Panc1 (cell line): ENCODE results near the gene ULBP2.

ENCODE experiments used
- POLR2AphosphoS5 ChIP-seq: IDR thresholded peaks from 2 replicates; pipeline ENCODE4 v1.6.1; 2012; ENCODE audit warnings: mild to moderate bottlenecking, low read depth, low read length, moderate library complexity
- SIN3A ChIP-seq: IDR thresholded peaks from 2 replicates; pipeline ENCODE4 v1.6.1; 2012; ENCODE audit warnings: low read depth, mild to moderate bottlenecking, low read length, moderate library complexity, borderline replicate concordance; ENCODE audit not compliant: insufficient read depth
- TF ChIP-seq, protein P1 (sequence below): fragments of 450-650 bp; IDR thresholded peaks from 2 replicates; pipeline ENCODE4 v1.5.1; 2017; ENCODE audit warnings: mild to moderate bottlenecking
- TF ChIP-seq, protein P2 (sequence below), 2 experiments: IDR thresholded peaks; 2 replicates each; pipeline ENCODE4 v1.6.1; 2011 to 2012; ENCODE audit warnings: low read depth in 2 of 2, control low read depth in 1 of 2, low read length in 1 of 2, mild to moderate bottlenecking in 1 of 2, moderate library complexity in 1 of 2; ENCODE audit not compliant: insufficient read depth in 1 of 2

DNA sequence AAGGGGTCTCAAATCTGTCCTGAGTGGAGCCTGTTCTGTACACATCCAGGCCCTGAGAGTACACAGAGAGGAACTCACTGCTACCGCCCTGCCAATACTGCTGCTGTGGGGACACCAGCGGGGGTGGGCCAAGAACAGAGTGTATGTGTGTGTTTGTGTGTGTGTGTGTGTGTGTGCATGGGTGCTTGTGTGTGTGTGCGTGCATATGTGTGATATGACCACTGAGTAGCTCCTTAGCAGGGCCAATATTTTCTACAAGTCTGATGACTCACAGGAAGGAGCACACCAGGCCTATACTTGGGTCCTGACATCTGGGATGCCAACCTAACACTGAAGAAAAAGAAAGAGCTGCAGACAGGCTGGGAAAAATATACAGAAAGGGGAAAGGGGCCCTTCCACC, 45.3 kb upstream of the ULBP2 start:
- TF ChIP-seq, protein P1, sequence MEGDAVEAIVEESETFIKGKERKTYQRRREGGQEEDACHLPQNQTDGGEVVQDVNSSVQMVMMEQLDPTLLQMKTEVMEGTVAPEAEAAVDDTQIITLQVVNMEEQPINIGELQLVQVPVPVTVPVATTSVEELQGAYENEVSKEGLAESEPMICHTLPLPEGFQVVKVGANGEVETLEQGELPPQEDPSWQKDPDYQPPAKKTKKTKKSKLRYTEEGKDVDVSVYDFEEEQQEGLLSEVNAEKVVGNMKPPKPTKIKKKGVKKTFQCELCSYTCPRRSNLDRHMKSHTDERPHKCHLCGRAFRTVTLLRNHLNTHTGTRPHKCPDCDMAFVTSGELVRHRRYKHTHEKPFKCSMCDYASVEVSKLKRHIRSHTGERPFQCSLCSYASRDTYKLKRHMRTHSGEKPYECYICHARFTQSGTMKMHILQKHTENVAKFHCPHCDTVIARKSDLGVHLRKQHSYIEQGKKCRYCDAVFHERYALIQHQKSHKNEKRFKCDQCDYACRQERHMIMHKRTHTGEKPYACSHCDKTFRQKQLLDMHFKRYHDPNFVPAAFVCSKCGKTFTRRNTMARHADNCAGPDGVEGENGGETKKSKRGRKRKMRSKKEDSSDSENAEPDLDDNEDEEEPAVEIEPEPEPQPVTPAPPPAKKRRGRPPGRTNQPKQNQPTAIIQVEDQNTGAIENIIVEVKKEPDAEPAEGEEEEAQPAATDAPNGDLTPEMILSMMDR, result no peak
- TF ChIP-seq POLR2AphosphoS5 (no peak), SIN3A (no peak)
- TF ChIP-seq, protein P2, sequence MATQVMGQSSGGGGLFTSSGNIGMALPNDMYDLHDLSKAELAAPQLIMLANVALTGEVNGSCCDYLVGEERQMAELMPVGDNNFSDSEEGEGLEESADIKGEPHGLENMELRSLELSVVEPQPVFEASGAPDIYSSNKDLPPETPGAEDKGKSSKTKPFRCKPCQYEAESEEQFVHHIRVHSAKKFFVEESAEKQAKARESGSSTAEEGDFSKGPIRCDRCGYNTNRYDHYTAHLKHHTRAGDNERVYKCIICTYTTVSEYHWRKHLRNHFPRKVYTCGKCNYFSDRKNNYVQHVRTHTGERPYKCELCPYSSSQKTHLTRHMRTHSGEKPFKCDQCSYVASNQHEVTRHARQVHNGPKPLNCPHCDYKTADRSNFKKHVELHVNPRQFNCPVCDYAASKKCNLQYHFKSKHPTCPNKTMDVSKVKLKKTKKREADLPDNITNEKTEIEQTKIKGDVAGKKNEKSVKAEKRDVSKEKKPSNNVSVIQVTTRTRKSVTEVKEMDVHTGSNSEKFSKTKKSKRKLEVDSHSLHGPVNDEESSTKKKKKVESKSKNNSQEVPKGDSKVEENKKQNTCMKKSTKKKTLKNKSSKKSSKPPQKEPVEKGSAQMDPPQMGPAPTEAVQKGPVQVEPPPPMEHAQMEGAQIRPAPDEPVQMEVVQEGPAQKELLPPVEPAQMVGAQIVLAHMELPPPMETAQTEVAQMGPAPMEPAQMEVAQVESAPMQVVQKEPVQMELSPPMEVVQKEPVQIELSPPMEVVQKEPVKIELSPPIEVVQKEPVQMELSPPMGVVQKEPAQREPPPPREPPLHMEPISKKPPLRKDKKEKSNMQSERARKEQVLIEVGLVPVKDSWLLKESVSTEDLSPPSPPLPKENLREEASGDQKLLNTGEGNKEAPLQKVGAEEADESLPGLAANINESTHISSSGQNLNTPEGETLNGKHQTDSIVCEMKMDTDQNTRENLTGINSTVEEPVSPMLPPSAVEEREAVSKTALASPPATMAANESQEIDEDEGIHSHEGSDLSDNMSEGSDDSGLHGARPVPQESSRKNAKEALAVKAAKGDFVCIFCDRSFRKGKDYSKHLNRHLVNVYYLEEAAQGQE (IDR thresholded peaks at IDR 0.05; ENCODE audit: insufficient read depth in 1 of 2, low read depth in 2 of 2, low read length in 1 of 2), result no peak
